Ascending aorta (tissue), 2 donors: ENCODE data around the gene RBM26. TPM values are rescaled to one million over a fixed set of nuclear protein-coding genes. Genes with fewer than 3 reads are reported as not detected.

Experiments
- DNase-seq, 2 donors: peaks; one replicate each; pipeline ENCODE4 v3.0.0-alpha.2; 2019; ENCODE audit warnings: low spot score in 2 of 2
- H3K27ac ChIP-seq, 2 donors: fragments of 200-600 bp; sonication (generic); one replicate each; pipeline ENCODE4 v1.5.1; 2016 to 2017; ENCODE audit warnings: mild to moderate bottlenecking in 1 of 2
- H3K27me3 ChIP-seq: fragments of 200-600 bp; sonication (generic); one replicate; pipeline ENCODE4 v1.5.1; 2017
- H3K36me3 ChIP-seq, 2 donors: fragments of 200-600 bp; sonication (generic); one replicate each; pipeline ENCODE4 v1.5.1; 2016
- H3K4me1 ChIP-seq, 2 donors: fragments of 200-600 bp; sonication (generic); one replicate each; pipeline ENCODE4 v1.5.1; 2016 to 2017; ENCODE audit warnings: mild to moderate bottlenecking in 1 of 2
- H3K4me3 ChIP-seq, 2 donors: fragments of 200-600 bp; sonication (generic); one replicate each; pipeline ENCODE4 v1.5.1; 2016 to 2017; ENCODE audit warnings: mild to moderate bottlenecking in 1 of 2
- H3K9me3 ChIP-seq, 2 donors: fragments of 200-600 bp; sonication (generic); one replicate each; pipeline ENCODE4 v1.5.1; 2016
- CTCF ChIP-seq, 3 experiments: fragments of 200-600 bp in 2 of 3; fragments of 450-650 bp in 1 of 3; sonication (generic) in 2 of 3; IDR thresholded peaks; one replicate each; pipeline ENCODE4 v1.5.1; 2016 to 2019; ENCODE audit warnings: antibody characterized with exemption in 3 of 3, mild to moderate bottlenecking in 1 of 3, moderate library complexity in 1 of 3
- intact Hi-C: fragments of 100-400 bp; cut with DNase I; formaldehyde crosslinking; loops from one replicate; pipeline ENCODE4 v1.15.1; 2023
- total RNA-seq: library from RNA; depleted of rRNA; stranded (reverse); fragments of >200 nt; gene quantifications from one replicate; pipeline ENCODE4 v1.1.0, GENCODE V29; 2016

RBM26 gene
- total RNA-seq, 1 donor from 2014 or later: 12.8 TPM

DNA sequence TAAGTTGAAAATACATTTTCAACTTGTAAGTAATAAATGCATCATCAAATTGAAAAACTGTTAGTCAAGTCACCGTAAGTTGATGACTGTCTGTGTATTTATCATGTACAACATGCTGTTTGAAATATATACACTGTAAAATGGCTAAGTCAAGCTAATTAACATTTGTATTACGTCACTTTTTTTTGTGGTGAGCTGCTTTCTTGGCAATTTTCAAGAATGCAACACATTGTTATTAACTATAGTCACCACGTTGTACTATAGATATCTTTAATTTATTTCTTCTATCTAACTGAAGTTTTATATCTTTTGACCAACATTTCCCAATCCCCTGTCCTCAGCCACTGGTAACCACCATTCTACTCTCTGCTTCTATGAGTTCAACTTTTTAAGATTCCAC is 57.0 kb downstream of the RBM26 start:
- Histone ChIP-seq H3K27me3 (no peaks in the 10 kb centered on the region), H3K4me3 (no peak overlapping the region), H3K9me3 (no peaks in the 10 kb centered on the region), H3K27ac (no peak overlapping the region), H3K4me1 (no peaks in the 10 kb centered on the region), H3K36me3 (peaks cover 10 to 19% of the 10 kb centered on the region in 2 donors)
- no peak for DNase-seq
- intact Hi-C loops: no loop called here
- no peak for TF ChIP-seq CTCF (IDR thresholded peaks at IDR 0.05)

GRCh38 chr13:79346300-79346914 is 59.6 kb downstream of the RBM26 start:
- no peak for DNase-seq
- no peak overlapping the region for H3K27ac ChIP-seq
- peaks cover 5 to 29% of the 10 kb centered on the region in 2 donors for H3K36me3 ChIP-seq
- intact Hi-C loops: no loop called here
- H3K27me3 ChIP-seq: no peaks in the 10 kb centered on the region
- no peak for TF ChIP-seq CTCF (IDR thresholded peaks at IDR 0.05)
- no peak overlapping the region for H3K4me3 ChIP-seq
- no peaks in the 10 kb centered on the region for H3K9me3 ChIP-seq
- H3K4me1 ChIP-seq: no peaks in the 10 kb centered on the region

DNA sequence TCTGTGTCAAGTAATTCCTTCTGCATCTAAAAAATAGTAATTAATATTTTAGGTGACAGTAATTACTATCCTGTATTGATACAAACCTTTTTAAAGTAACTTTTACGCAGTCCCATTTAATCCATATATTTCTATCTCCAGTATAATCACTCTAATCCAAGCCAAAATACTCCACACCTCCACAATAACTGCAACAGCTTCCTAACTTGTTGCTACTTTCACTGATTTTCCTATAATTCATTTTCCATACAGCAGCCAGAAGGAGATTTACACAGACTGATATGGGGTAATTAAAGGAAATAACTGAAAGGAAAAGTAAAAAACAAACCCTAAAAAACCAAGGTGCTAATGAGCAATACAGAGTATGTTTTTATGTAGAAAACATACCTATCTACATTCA is 64.9 kb downstream of the RBM26 start:
- intact Hi-C loops: loop anchor here (5.0 kb wide), 1 partner anchor 36 kb away; no protein-coding TSS in a partner anchor
- H3K9me3 ChIP-seq: no peaks in the 10 kb centered on the region
- H3K27ac ChIP-seq: no peak overlapping the region
- no peak overlapping the region for H3K4me3 ChIP-seq
- no peaks in the 10 kb centered on the region for H3K4me1 ChIP-seq
- peaks cover 5 to 57% of the 10 kb centered on the region in 2 donors for H3K36me3 ChIP-seq
- no peaks in the 10 kb centered on the region for H3K27me3 ChIP-seq
- TF ChIP-seq CTCF (IDR thresholded peaks at IDR 0.05): no peak
- DNase-seq: no peak

GRCh38 chr13:79340490-79340889 is 65.6 kb downstream of the RBM26 start:
- H3K9me3 ChIP-seq: no peaks in the 10 kb centered on the region
- TF ChIP-seq CTCF (IDR thresholded peaks at IDR 0.05): no peak
- no peak overlapping the region for H3K27ac ChIP-seq
- intact Hi-C loops: loop anchor here (5.0 kb wide), 1 partner anchor 37 kb away; no protein-coding TSS in a partner anchor
- H3K4me1 ChIP-seq: no peaks in the 10 kb centered on the region
- H3K27me3 ChIP-seq: no peaks in the 10 kb centered on the region
- H3K36me3 ChIP-seq: peaks cover 11 to 64% of the 10 kb centered on the region in 2 donors
- no peak overlapping the region for H3K4me3 ChIP-seq
- no peak for DNase-seq

DNA sequence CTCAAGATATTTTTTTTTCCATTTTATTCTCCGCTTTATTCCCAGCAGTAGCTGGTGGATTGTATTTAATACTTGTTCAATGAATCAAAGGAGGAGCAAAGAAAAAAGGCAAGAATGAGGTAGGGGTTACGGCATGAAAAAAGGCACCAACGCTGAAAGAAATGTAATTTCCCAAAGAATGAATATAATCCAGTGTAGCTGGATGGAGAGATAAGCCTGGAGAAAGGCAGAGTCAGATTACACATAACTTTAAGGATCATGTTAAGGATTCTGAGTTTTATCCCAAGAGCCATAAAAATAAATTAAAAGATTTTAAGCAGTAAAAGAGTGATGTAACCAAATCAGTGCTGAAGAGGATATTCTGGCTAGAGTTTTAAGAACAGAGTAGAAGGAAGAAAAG is 67.7 kb downstream of the RBM26 start:
- H3K36me3 ChIP-seq: peaks cover 15 to 76% of the 10 kb centered on the region in 2 donors
- H3K9me3 ChIP-seq: no peaks in the 10 kb centered on the region
- H3K4me3 ChIP-seq: no peak overlapping the region
- intact Hi-C loops: no loop called here
- no peak for DNase-seq
- H3K4me1 ChIP-seq: no peaks in the 10 kb centered on the region
- no peaks in the 10 kb centered on the region for H3K27me3 ChIP-seq
- TF ChIP-seq CTCF (IDR thresholded peaks at IDR 0.05): no peak
- H3K27ac ChIP-seq: no peak overlapping the region

- no peak overlapping the region for H3K27ac ChIP-seq
- no peak for DNase-seq
- H3K9me3 ChIP-seq: no peaks in the 10 kb centered on the region
- no peak overlapping the region for H3K4me3 ChIP-seq
- TF ChIP-seq CTCF (IDR thresholded peaks at IDR 0.05): no peak
- intact Hi-C loops: no loop called here
- peaks cover 18 to 66% of the 10 kb centered on the region in 2 donors for H3K36me3 ChIP-seq
- H3K27me3 ChIP-seq: no peaks in the 10 kb centered on the region
- no peaks in the 10 kb centered on the region for H3K4me1 ChIP-seq
These were observed 69.1 kb downstream of the RBM26 start for GRCh38 chr13:79336966-79337365.
